HG02884 (cell line): ENCODE results near the gene GUCD1.
"Not testable (repeated sequence)": the region's sequence is repeated elsewhere in the genome, so short reads cannot be mapped to it uniquely, and the experiment has no call there.

Source experiments
- ATAC-seq: cut with Tn5 transposase; IDR thresholded peaks from one replicate; pipeline ENCODE4 v1.9.1; 2021; ENCODE audit warnings: mild to moderate bottlenecking, moderate library complexity; ENCODE audit not compliant: unreplicated experiment

The GUCD1 gene

DNA sequence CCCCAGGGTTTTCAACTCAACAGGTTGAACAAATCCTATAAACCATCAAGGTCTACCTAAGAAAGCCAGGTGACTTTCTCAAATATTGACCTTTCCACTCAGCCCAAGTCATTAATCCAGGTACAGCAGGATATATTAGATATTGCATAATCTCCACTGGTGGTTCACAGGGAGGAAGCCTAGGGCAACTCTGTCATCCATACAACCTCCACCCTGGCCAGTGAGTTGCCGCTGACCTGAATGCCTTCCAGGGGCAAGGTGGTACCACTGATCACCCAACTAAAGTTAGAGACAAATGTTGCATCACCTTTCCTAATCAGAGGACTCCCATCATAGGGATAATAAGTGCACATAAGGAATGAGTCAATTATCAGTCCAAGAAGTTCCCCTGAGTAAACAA lies 22.9 kb downstream of the GUCD1 start:
- no peak for ATAC-seq

DNA sequence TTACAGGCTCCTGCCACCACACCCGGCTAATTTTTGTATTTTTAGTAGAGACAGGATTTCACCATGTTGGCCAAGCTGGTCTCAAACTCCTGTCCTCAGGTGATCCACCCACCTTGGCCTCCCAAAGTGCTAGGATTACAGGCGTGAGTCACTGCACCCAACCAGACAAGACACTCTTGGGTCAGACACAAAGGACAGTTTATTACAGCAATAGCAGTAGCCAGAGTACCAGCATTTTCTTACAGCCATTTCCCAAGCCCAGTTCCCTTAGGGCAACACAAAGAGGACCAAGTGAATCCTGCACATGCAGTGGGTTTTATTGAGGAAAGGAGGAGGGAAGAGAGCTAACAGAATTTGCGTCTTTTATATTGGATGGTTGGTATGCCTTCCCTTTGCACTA lies 24.0 kb downstream of the GUCD1 start:
- not testable (repeated sequence) for ATAC-seq

DNA sequence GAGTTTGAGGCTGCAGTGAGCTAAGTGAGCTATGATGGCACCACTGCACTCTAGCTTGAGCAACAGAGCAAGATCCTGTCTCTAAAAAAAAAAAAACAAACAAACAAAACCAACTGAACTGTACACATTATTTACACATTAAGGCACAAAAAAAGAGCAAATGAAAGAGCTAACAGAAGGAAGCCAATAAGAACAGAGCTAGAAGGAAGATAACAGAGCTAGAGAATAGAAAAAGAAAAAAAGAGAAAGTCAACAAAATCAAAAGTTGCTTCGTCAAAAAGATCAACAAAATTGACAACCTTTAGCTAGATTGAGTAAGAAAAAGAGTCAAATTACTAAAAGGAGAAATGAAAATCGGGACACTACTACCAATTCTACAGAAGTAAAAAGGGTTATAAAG lies 25.0 kb downstream of the GUCD1 start:
- no peak for ATAC-seq

DNA sequence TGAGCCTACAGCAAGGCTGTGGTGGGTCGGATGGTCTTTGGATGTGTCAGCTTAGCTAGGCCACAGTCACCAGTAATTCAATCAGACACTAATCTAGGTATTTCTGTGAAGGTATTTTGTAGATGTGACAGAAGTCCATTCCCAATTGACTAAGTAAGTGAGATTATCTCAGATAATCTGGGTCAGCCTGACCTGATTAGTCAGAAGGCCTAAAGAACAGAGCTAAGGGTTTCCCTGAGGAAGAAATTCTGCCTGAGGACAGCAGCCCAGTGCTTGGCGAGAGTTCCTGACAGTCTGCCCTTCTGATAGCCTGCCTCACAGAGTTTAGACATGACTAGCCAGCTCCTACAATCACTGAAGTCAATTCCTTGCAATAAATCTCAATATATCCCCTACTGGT lies 28.7 kb downstream of the GUCD1 start:
- ATAC-seq = no peak

DNA sequence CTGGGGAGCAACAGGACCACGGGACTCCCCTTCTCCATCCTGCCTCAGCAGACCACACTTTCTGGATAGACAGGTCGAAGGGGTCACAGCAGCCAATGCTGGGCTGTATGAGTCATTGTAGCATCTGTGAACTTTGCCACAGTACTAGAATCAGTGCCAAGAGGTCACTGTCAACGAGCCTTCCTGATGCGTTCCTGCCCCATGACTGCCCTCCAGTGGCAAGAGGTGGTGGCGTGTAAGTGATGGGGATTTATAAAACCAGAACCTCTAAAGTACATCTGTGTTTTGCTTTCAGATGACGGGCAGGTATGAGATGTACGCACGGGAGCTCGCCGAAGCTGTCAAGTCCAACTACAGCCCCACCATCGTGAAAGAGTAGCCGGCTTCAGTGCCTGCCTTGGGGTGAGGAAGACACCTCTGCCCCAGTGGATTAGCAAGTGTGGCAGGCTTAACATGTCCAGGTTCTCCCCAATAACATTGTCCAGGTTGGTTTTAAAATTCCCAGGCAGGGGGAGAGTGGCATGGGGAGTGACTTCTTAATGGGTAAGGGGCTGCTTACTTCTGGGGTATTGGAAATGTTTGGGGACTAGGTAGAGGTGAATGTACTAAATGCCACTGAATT lies 29.4 kb downstream of the GUCD1 start:
- ATAC-seq = no peak

DNA sequence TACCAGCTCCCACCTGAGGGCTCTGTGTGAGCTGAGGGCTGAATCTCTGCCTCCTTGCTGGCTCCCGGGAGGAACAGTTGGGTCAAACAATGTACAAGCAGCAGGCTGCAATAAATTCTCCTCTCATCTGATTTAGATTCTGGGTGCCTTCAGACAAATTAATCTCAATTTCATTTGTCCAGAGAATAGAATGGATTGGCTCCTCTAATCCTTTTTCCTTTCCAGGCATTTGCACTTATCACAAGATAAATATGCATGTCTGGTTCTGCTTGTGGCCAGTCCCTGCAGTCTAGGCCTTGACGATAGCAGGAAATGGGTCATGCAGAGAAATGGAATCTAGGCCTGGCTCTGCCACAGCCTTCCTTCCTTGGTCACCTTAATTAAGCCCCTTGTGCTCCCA lies 31.1 kb downstream of the GUCD1 start:
- ATAC-seq = no peak

DNA sequence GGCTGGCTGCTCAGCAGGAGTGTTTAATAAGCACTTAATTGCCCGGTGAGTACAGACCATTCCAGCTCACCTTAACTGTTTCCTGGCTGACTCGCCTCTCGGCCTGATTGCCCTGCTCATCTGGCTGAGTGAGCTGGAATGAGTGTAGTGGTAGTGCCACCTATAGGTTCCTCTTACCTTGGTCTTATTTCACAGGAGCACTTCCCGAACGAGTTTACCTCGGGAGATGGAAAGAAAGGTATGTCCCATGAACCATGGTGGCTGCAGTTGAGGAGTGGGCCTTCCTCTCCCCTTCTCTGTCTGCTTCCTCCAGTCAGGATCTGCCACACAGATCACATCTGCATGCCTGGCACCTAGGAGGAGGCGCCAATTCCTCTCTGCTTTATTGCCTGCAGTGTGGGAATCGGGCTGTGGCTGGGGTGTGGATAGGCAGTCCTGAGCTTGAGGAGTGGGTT lies 33.1 kb downstream of the GUCD1 start:
- no peak for ATAC-seq

DNA sequence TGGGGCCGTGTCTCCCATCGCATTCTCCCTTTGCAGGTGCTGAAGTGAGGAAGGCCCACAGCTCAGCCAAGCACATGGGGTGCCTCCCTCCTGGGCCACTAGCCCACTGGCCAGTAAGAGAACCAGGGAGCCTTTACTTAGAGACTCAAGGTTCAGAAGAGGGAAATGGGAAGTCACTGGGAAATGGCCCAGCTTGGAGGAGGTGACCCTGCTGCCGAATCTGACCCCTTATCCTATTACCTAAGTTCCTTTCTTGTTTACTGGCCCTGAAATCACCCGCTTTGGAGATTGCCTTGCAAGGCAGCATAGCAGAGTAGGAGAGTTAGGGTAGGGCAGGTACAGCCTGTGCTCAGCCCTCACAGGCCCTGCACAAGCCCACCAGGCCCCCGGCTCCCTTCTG lies 35.4 kb downstream of the GUCD1 start:
- no peak for ATAC-seq

DNA sequence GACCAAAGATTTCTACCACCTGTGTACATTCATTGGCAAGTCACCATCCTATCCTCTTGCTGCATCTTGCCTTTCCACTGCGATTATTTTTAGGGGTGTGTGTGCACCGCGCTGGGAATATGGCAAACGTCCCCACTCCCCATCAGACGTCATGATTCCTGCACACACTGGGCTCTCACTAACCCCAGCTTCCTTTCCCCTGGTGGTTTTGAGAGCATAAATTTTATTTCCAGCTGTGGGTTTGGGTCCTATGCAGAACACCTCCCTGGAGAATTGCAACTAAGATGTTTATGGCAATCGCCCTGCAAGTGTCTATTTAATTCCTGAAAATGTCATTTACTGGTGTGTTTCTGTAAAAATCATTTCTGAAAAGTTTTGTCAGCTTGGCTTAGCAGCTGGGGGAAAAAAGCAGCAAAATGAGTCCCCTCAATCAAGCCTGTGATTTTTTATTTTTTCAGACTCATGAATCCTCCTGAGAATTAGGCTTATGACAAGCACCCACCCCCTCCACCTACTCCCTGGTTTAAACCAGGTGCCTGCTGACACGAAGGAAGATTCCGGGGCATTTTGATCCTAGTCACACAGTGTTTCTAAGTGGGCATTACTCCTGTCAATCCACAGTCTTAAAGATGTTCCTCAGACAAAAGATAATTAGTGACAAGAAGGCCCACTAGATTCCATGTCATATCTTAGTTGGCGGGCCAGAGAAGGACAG lies 36.0 kb downstream of the GUCD1 start:
- ATAC-seq = no peak

DNA sequence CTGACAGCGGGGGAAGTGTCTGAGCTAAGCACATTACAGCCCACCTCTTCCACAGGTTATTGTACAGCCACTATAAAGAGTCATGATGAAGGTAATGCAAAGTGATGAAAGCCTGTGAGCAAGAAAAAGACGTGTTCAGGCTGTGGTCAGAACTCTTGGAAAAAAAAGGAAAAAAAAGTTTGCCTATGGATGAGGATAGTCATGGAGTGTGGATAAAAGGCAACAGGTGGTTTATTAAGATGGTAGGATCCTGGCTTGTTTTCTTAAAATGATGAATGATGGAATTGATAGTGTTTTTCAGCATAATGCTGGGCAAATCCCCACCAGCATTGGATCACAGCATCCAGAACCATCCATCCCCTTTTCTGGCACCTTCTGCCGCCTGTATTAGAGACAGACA lies 36.7 kb downstream of the GUCD1 start:
- no peak for ATAC-seq

DNA sequence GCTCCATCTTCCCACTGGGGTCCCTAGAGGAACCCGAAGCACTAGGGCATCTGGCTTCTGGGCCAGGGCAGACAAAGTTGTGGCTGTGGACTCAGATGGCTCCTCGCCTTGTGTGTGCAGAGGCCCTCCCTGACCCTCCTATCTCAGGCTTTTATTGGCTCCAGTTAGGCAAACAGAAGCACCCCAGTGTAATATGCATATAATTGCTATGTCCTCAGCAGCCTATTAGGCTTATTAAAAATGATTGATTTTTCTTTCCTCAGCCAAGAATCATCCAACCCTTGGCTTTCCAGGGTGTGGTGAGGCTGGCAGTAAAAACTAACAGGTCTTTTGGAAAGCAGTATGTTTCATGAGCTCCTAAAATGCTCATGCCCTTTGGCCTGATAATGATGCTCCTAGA lies 37.5 kb downstream of the GUCD1 start:
- ATAC-seq = no peak

DNA sequence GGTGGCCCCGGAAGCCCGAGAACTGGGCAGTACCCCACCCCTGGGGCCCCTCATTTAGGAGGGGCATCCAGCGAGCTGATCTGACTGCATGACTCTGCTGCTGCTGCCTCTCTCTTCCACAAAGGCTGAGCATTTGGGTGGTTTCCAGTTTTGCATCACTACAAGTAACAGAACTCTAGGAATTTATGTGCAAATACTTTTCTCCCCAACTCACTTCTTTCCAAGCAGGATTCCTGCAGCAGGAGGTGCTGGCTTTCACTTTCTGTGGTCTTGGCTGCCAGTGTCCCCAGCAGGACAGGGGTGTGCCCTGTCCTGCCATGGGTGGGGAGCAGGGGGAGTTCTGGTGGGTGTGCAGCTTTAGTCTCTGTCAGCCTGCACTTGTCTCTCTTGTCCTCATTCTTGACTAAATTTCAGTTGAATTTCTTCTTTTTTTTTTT lies 38.6 kb downstream of the GUCD1 start:
- ATAC-seq = no peak

GRCh38 chr22:24515027-24515338 lies 40.0 kb downstream of the GUCD1 start:
- no peak for ATAC-seq

GRCh38 chr22:24514241-24515026 lies 40.5 kb downstream of the GUCD1 start:
- ATAC-seq = no peak

DNA sequence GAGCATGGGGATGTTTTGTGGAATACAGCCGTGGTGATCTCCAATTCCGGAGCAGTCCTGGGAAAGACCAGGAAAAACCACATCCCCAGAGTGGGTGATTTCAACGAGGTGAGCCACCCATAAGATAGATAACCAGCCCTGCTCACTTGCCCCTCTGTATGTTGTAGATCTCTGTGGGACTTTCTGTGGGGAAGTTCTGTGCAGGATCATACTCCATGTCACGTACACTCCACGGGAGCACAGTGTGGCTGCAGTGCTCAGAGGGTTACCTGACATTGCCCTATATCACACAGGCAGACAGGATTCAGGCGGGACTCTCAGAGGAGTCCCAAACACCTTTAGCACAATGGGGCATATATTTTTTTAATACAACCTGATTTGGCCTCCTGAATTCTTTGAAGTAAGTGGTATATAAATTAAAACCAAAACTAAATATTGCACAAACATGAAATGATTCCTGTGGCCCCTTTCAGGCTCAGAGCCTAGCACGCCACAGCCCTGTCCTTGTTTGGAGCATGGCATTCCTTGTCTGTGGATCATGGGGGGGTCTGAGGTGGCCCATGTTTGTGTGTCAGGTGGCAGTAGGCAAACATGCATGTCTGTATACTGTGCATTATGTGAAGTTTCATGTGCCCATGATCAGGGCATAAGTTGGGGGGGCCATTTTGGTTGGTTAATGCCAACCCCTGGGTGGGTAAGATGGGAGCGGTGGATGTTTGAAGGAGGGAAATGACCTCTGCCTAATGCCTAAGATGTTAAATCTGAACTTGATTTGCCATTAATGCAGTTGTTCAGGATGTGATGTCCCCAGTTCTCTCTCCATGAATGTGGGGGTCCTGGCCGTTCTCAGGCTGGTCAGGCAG lies 41.3 kb downstream of the GUCD1 start:
- no peak for ATAC-seq

- no peak for ATAC-seq
Observed at GRCh38 chr22:24512043-24512442, 42.9 kb downstream of the GUCD1 start.

DNA sequence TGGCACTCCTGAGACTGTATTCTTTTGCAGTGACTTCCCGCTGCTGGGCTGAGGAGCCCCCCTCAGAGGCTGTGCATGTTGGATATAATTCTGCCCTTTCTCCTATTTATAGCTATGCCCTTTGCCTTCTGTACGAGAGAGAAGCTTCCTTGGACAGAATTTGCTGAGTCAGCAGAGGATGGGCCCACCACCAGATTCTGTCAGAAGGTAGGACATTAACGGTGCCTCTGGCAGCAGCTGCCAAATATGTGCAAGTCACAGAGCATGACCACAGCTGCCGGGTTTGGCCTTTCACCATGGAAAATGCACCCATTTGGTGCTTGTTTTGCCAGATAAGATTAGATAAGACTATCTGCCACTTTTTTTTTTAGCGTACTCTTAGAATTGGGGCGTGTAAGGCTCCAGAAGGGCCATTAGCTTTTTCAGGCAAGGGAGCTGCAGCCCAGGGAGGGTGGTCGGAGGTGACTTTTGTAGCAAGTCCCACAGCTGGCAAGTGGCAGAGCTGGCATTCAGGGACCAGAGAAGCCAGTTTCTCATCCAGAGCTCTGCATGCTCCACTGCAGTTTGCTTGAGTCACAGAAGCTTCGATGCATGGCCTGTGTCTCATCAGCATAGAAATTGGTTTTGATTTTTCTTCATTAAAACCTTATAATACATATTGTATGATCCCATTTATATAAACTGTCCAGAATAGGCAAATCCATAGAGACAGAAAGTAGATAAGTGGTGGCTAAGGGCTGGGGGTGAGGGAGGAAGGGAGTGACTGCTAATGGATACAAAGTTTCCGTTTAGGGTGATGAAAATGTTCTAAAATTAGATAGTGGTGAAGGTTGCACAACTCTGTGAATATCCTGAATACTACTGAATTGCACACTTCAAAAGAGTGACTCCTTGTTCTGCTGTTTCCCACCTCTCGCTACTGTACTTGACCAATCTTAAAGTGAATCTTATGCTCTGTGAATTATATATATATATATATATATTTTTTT lies 44.0 kb downstream of the GUCD1 start:
- ATAC-seq = no peak

DNA sequence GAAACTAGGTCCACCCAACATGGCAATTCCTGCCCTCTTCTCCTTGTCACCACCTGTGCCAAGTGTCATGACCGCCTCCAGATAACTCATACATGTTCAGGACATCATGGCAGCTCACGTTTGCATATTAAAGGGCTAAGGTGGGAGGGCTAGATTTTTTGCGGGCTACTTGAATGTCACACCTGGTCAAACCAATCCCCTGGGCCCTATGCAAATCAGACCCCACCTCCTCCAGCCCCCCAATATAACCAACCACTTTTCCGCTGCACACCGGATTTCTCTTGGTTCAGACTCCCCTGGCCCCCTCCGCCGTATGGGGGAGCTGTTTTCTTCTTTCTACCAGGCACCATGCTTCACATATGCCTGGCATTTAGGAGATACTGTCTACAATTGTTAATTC lies 47.2 kb downstream of the GUCD1 start:
- ATAC-seq = no peak

GRCh38 chr22:24506802-24507438 lies 48.0 kb downstream of the GUCD1 start:
- no peak for ATAC-seq
